ENCODE results near the gene NRL. TPM values are rescaled to one million over a fixed set of nuclear protein-coding genes. Genes with fewer than 3 reads are reported as not detected.

NRL gene
- total and polyA plus RNA-seq, 2 donors (not counting 3 experiments of a cell fraction or from before 2014, with no cell fraction given): 0.71 to 1.1 TPM

DNA sequence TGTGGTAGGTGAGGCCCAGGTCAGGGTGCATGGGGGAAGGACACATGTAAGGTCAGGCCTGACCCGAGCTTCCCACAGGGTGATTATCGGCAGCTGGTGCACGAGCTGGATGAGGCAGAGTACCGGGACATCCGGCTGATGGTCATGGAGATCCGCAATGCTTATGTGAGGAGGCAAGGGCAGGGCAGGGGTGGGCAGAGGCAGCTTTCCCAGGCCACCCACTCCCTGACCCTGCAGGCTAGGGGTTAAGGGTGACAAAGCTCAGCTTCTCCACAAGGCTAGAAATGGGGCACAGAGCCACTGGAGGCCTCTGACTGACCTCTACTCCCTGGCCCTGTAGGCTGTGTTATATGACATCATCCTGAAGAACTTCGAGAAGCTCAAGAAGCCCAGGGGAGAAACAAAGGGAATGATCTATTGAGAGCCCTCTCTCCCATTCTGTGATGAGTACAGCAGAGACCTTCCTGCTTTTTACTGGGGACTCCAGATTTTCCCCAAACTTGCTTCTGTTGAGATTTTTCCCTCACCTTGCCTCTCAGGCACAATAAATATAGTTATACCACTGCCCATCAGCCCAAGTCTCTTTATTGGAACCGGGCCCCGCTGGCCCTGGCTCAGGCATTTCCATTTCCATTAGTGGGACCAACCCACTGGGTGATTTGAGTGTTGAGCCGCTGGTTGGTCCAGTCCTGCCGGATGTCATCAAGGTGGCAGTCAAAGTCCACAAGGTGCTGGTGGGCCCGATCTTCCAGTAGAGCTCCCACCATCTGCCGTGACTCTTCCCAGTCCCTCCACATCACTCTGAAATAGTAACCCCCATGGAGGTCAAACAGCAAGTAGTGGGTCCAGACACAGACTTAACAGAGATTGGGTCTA lies 23.9 kb upstream of the NRL start:
- Histone ChIP-seq H3K9ac (replicated peaks; ENCODE audit: extremely low read depth, insufficient read depth, low read length) (no peak overlapping the region), H3K27ac (ENCODE audit: insufficient read depth, low read depth, low read length) (no peak overlapping the region), H3K4me3 (replicated peaks in 1 of 3; ENCODE audit: insufficient read depth in 1 of 3, low read depth in 1 of 3, low read length in 3 of 3) (no peak overlapping the region), H3K4me1 (ENCODE audit: control insufficient read depth, extremely low read depth, insufficient read depth, low read length) (peaks cover 19% of the 10 kb centered on the region), H3K9me3 (replicated peaks; ENCODE audit: control insufficient read depth, insufficient read depth, low read length) (no peaks in the 10 kb centered on the region), H4K20me1 (replicated peaks; ENCODE audit: control insufficient read depth, extremely low read depth, insufficient read depth, low read length) (no peaks in the 10 kb centered on the region), H3K9me1 (replicated peaks; ENCODE audit: control insufficient read depth, extremely low read depth, insufficient read depth, low read length) (no peaks in the 10 kb centered on the region), H3K27me3 (ENCODE audit: control insufficient read depth in 2 of 2, insufficient read depth in 2 of 2, low read length in 2 of 2) (no peaks in the 10 kb centered on the region), H2AFZ (ENCODE audit: low read depth, low read length) (no peak overlapping the region), H3K36me3 (ENCODE audit: control insufficient read depth in 2 of 2, extremely low read depth in 1 of 2, insufficient read depth in 2 of 2, low read length in 2 of 2) (peaks cover 6 to 19% of the 10 kb centered on the region in 2 experiments), H3K79me2 (ENCODE audit: control insufficient read depth, insufficient read depth, low read length) (peaks cover 21% of the 10 kb centered on the region), H3K4me2 (ENCODE audit: insufficient read depth, low read length) (no peak overlapping the region)
- CTCF ChIA-PET: no interaction called here
- BruUV-seq (replicated peaks): TSS peak; percentile 27
- POLR2A ChIA-PET: no interaction called here
- DNase-seq (ENCODE audit: low read depth, low spot score): no peak
- dilution Hi-C loops (cut with MboI; ENCODE audit: extremely low pct_ligation_motif_present, low sequenced_read_pairs) (no loop called here), intact Hi-C loops (cut with micrococcal nuclease) (no loop called here)
- TF ChIP-seq JUN (IDR thresholded peaks at IDR 0.05; ENCODE audit: borderline replicate concordance, insufficient read depth, insufficient read length, low read depth) (no peak), GATA2 (IDR thresholded peaks at IDR 0.05; ENCODE audit: insufficient read depth, insufficient read length, low read depth, low read length) (no peak), EZH2 (IDR thresholded peaks at IDR 0.05; ENCODE audit: borderline replicate concordance, low read depth, low read length, severe bottlenecking) (no peak), POLR2A (IDR thresholded peaks at IDR 0.05; ENCODE audit: low read depth, low read length) (no peak), FOS (IDR thresholded peaks at IDR 0.05; ENCODE audit: borderline replicate concordance, insufficient read depth, low read length) (no peak), MYC (IDR thresholded peaks at IDR 0.05; ENCODE audit: low read depth, low read length) (no peak), POLR2AphosphoS5 (IDR thresholded peaks at IDR 0.05; ENCODE audit: insufficient read depth, low read depth, low read length) (no peak), CTCF (IDR thresholded peaks at IDR 0.05; ENCODE audit: extremely low read depth in 1 of 2, insufficient read depth in 1 of 2, low read depth in 1 of 2, low read length in 2 of 2) (no peak)
- TF ChIP-seq, protein P1, sequence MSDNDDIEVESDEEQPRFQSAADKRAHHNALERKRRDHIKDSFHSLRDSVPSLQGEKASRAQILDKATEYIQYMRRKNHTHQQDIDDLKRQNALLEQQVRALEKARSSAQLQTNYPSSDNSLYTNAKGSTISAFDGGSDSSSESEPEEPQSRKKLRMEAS (IDR thresholded peaks at IDR 0.05; ENCODE audit: insufficient read depth, insufficient read length): no peak
- no peak for FAIRE-seq

All from endothelial cell of umbilical vein (primary cell).